K562 (cell line): ENCODE results near the gene SERPIND1. TPM values are rescaled to one million over a fixed set of nuclear protein-coding genes. Genes with fewer than 3 reads are reported as not detected.

Experiments
- ARNT ChIP-seq, 2 experiments: fragments of 450-650 bp; IDR thresholded peaks; 2 replicates each; pipeline ENCODE4 v1.6.1; 2016; ENCODE audit warnings: mild to moderate bottlenecking in 1 of 2
- CBX2 ChIP-seq: fragments of 200-600 bp; sonication (generic); IDR thresholded peaks from one replicate; pipeline ENCODE4 v1.6.1; 2012; ENCODE audit warnings: mild to moderate bottlenecking, low read length, inconsistent platforms; ENCODE audit not compliant: insufficient read depth, poor library complexity, severe bottlenecking
- CHCHD3 ChIP-seq: fragments of 250-450 bp; sonication (Bioruptor Pico); IDR thresholded peaks from 2 replicates; pipeline ENCODE4 v2.1.2; 2022; ENCODE audit warnings: mild to moderate bottlenecking
- CTBP1 ChIP-seq: fragments of 450-650 bp; IDR thresholded peaks from 2 replicates; pipeline ENCODE4 v1.6.1; 2016; ENCODE audit warnings: borderline replicate concordance
- DACH1 ChIP-seq: fragments of 450-650 bp; IDR thresholded peaks from 2 replicates; pipeline ENCODE4 v1.6.1; 2018; ENCODE audit not compliant: partially characterized antibody
- FOXP4 ChIP-seq: sonication (generic); formaldehyde crosslinking; IDR thresholded peaks from 2 replicates; pipeline ENCODE4 v1.8.0; 2022; ENCODE audit warnings: mild to moderate bottlenecking, missing genetic modification reagents, borderline replicate concordance
- GABPB1 ChIP-seq: sonication (generic); formaldehyde crosslinking; IDR thresholded peaks from 2 replicates; pipeline ENCODE4 v1.8.0; 2022; ENCODE audit warnings: mild to moderate bottlenecking, missing genetic modification reagents
- GATAD2A ChIP-seq: fragments of 450-650 bp; IDR thresholded peaks from 2 replicates; pipeline ENCODE4 v1.6.1; 2017
- HCFC1 ChIP-seq: IDR thresholded peaks from 2 replicates; pipeline ENCODE4 v1.6.1; 2012; ENCODE audit warnings: low read depth, low read length, improper control_type of control experiment
- JUN ChIP-seq, 2 experiments: sonication (generic) in 1 of 2; formaldehyde crosslinking in 1 of 2; IDR thresholded peaks; 2 replicates each; pipeline versions ENCODE4 v1.6.1 to v1.8.0; 2012 to 2022; ENCODE audit warnings: borderline replicate concordance in 2 of 2, mild to moderate bottlenecking in 2 of 2, improper control_type of control experiment in 1 of 2, low read depth in 1 of 2, low read length in 1 of 2, missing genetic modification reagents in 1 of 2
- JUNB ChIP-seq: fragments of 450-650 bp; formaldehyde crosslinking; conservative IDR thresholded peaks from 2 replicates; pipeline ENCODE4 v1.4.0; 2020; ENCODE audit warnings: mild to moderate bottlenecking
- KDM5B ChIP-seq: fragments of 200-600 bp; sonication (generic); IDR thresholded peaks from 2 replicates; pipeline ENCODE4 v1.6.1; 2012; ENCODE audit warnings: low read depth, mild to moderate bottlenecking, moderate library complexity, low read length, control low read depth, inconsistent platforms; ENCODE audit not compliant: insufficient replicate concordance
- MYBL2 ChIP-seq, 2 experiments: fragments of 450-650 bp in 1 of 2; sonication (generic) in 1 of 2; formaldehyde crosslinking in 1 of 2; IDR thresholded peaks; 2 replicates each; pipeline versions ENCODE4 v1.6.1 to v1.8.1; 2017 to 2022; ENCODE audit warnings: borderline replicate concordance in 1 of 2, inconsistent platforms in 1 of 2, low read depth in 1 of 2, mild to moderate bottlenecking in 1 of 2, missing genetic modification reagents in 1 of 2, moderate library complexity in 1 of 2
- NFXL1 ChIP-seq: fragments of 450-650 bp; formaldehyde crosslinking; IDR thresholded peaks from 2 replicates; pipeline ENCODE4 v1.4.0; 2021; ENCODE audit warnings: mild to moderate bottlenecking
- POLR2AphosphoS5 ChIP-seq: IDR thresholded peaks from 2 replicates; pipeline ENCODE4 v1.6.1; 2011; ENCODE audit warnings: mild to moderate bottlenecking, low read depth, low read length, moderate library complexity; ENCODE audit not compliant: control insufficient read depth, insufficient read depth
- PRMT5 ChIP-seq: sonication (generic); formaldehyde crosslinking; IDR thresholded peaks from 2 replicates; pipeline ENCODE4 v1.5.0; 2020; ENCODE audit warnings: missing genetic modification reagents
- RBFOX2 ChIP-seq: fragments of 200-400 bp; formaldehyde crosslinking; IDR thresholded peaks from 2 replicates; pipeline ENCODE4 v1.6.1; 2017; ENCODE audit warnings: low read depth, mild to moderate bottlenecking, low read length, moderate library complexity
- RBM15 ChIP-seq: fragments of 200-400 bp; formaldehyde crosslinking; IDR thresholded peaks from 2 replicates; pipeline ENCODE4 v1.6.1; 2018; ENCODE audit warnings: mild to moderate bottlenecking, low read length, moderate library complexity; ENCODE audit not compliant: insufficient read depth
- RBM34 ChIP-seq: fragments of 200-400 bp; formaldehyde crosslinking; IDR thresholded peaks from 2 replicates; pipeline ENCODE4 v1.6.1; 2018; ENCODE audit warnings: low read length, borderline replicate concordance; ENCODE audit not compliant: insufficient read depth
- SMARCC2 ChIP-seq: fragments of 450-650 bp; IDR thresholded peaks from 2 replicates; pipeline ENCODE4 v1.6.1; 2017; ENCODE audit warnings: antibody characterized with exemption, moderate library complexity, mild to moderate bottlenecking, low read depth
- SNRNP70 ChIP-seq: fragments of 200-400 bp; formaldehyde crosslinking; optimal IDR thresholded peaks from 2 replicates; pipeline ENCODE3; 2017; ENCODE audit warnings: low read depth, low read length
- ZFP91 ChIP-seq: sonication (generic); formaldehyde crosslinking; IDR thresholded peaks from 2 replicates; pipeline ENCODE4 v1.8.0; 2022; ENCODE audit warnings: mild to moderate bottlenecking, missing genetic modification reagents
- ZNF133 ChIP-seq: fragments of 250-450 bp; sonication (Bioruptor Pico); IDR thresholded peaks from 2 replicates; pipeline ENCODE4 v1.4.0; 2020; ENCODE audit warnings: mild to moderate bottlenecking
- ZNF232 ChIP-seq: sonication (generic); formaldehyde crosslinking; IDR thresholded peaks from 2 replicates; pipeline ENCODE4 v1.8.0; 2022; ENCODE audit warnings: mild to moderate bottlenecking, missing genetic modification reagents
- ZNF311 ChIP-seq: fragments of 250-450 bp; sonication (Bioruptor Pico); IDR thresholded peaks from 2 replicates; pipeline ENCODE4 v1.4.0; 2020; ENCODE audit warnings: mild to moderate bottlenecking, moderate library complexity
- ZNF444 ChIP-seq: fragments of 250-450 bp; sonication (Bioruptor Pico); IDR thresholded peaks from 2 replicates; pipeline ENCODE4 v1.4.0; 2020; ENCODE audit warnings: mild to moderate bottlenecking, moderate library complexity
- polyA plus RNA-seq, 8 experiments: library from polyadenylated mRNA; depleted of rRNA in 4 of 8; stranded (reverse) in 5 of 8; unstranded in 3 of 8; fragments of >200 nt; fragmentation: Nextera tagmentation in 2 of 8; fragmentation: Illumina TruSeq in 1 of 8; extraction: Ambion mirVana in 2 of 8; extraction: Trizol in 1 of 8; gene quantifications; 2 replicates each; pipeline versions ENCODE4 v1.2.1 to v1.2.3, GENCODE V29; 2011 to 2014; ENCODE audit warnings: inconsistent platforms in 1 of 8, missing spikeins in 1 of 8
- total RNA-seq, 7 experiments: library from RNA; depleted of rRNA in 6 of 7; stranded (reverse); fragments of >200 nt in 6 of 7; fragmentation: Illumina TruSeq in 2 of 7; extraction: Trizol in 2 of 7; gene quantifications; 2 replicates each; pipeline versions ENCODE4 v1.2.1 to v1.2.3, GENCODE V29; 2011 to 2021; ENCODE audit warnings: low replicate concordance in 1 of 7

SERPIND1 gene
- total and polyA plus RNA-seq, 9 of the 15 experiments (the other 6 are each of a cell fraction or from before 2014, with no cell fraction given): 0.04 to 0.11 (median 0.09) TPM; not detected in 6

- TF ChIP-seq MYBL2 (IDR thresholded peaks at IDR 0.05; ENCODE audit: low read depth) (no peak), MYBL2 (CRISPR knock-in tag; IDR thresholded peaks at IDR 0.05; ENCODE audit: borderline replicate concordance) (no peak), GATAD2A (no peak), GABPB1 (CRISPR knock-in tag) (no peak), RBM15 (no peak), DACH1 (no peak), ZNF311 (CRISPR knock-in tag) (no peak), NFXL1 (CRISPR knock-in tag) (no peak), ZNF133 (no peak), ARNT (IDR thresholded peaks at IDR 0.05) (0 out of 4 replicates have a peak, but pooled peaks of 1 of the 2 experiments have one; percentile 79), POLR2AphosphoS5 (0 out of 2 replicates have a peak, but pooled peaks have one; percentile 9), ZFP91 (CRISPR knock-in tag) (no peak), FOXP4 (CRISPR knock-in tag) (no peak), ZNF444 (CRISPR knock-in tag) (no peak), KDM5B (no peak), JUNB (no peak), RBFOX2 (no peak), RBM34 (no peak), SMARCC2 (no peak), ZNF232 (no peak), JUN (IDR thresholded peaks at IDR 0.05; ENCODE audit: borderline replicate concordance, low read depth, low read length) (no peak), JUN (CRISPR knock-in tag; IDR thresholded peaks at IDR 0.05; ENCODE audit: borderline replicate concordance) (no peak), SNRNP70 (no peak), CHCHD3 (CRISPR knock-in tag) (peak; percentile 41; the same call in 1 of the 2 replicates), HCFC1 (peak; percentile 38; the same call in 1 of the 2 replicates), PRMT5 (CRISPR knock-in tag) (no peak), CTBP1 (peak; percentile 71), CBX2 (no peak)
These were observed 29.9 kb downstream of the SERPIND1 start (continued) for GRCh38 chr22:20803696-20804324.
